ENCODE data around the gene C2orf42.
"Not testable (repeated sequence)": the region's sequence is repeated elsewhere in the genome, so short reads cannot be mapped to it uniquely, and the experiment has no call there.

C2orf42 gene

DNA sequence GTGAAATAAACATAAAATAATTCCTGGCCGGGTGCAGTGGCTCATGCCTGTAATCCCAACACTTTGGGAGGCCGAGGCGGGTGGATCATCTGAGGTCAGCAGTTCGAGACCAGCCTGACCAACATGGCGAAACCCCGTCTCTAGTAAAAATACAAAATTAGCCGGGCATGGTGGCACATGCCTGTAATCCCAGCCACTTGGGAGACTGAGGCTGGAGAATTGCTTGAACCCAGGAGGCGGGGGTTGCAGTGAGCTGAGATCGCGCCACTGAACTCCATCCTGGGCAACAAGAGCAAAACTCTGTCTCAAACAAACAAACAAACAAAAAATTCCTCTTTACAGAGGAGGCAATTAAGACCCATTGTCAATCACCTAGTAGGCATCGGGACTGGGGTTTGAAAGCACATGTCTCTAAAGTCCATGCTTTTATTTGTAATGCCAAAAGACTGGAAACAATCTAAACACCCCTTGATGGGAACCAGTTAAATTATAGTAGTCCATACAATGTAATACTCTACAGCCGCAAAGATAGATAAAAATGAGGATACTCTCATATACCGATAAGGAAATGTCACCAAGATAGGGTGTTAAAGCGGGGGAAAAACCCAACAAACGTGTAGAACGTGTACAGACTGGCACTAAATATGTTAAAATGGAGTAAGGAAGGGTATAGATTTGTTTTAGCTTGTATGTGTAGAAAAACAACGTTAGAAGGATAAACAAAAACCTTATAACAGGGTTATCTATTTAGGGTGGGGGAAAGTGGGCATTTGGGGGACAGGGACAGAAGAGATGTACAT, 59.3 kb downstream of the C2orf42 start:
- DNase-seq: not testable (repeated sequence)

DNA sequence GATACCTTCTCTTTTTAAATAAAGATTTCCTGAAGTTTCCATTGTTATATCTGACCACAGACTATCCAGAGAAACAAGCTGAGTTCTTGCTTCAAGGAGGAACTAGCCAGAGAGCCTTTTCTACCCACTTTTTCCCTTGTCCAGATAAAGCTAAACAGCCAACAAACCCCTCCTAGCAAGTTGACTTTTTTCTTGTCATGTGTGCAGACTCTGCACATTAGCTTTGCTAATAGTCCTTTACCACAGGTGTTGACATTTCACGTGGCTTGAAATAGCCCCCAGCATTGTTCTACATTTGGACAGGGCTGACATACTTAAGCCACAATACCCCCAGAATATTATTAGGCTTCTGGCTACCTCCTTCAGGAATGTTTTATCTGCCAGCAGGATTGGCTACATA, 62.8 kb downstream of the C2orf42 start:
- DNase-seq: no peak

DNA sequence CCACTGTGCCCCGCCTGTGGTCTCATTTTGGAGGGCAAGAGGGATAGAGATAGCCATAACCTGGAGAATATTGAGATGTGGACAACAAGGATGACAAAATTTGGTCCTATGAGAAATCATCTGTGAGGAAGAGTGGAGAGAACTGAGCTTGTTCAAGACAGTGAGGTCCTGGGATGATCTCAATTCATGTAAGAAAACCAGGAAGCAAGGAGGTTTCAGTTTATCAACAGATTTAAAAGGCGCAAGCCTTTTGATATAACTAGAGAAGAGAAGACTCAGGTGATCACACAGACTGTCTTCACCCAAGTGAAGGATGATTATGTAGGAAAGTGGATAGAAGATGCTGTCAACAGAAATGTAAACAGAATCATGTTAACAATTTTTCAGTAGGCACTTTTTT, 64.4 kb downstream of the C2orf42 start:
- peak; percentile 13 for DNase-seq

DNA sequence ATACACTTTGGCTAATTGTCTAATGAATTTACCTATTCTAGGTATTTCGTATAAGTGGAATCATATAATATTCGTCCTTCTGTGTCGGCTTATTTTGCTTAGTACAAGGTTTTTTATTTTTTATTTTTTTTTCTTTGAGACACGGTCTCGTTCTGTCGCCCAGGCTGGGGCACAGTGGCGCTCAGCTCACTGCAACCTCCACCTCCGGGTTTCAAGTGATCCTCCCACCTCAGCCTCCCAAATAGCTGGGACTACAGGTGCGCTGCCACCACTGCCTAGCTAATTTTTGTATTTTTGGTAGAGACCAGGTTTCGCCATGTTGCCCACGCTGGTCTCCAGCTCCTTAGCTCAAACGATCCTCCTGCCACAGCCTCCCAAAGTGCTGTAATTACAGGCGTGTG, 65.3 kb downstream of the C2orf42 start:
- no peak for DNase-seq

DNA sequence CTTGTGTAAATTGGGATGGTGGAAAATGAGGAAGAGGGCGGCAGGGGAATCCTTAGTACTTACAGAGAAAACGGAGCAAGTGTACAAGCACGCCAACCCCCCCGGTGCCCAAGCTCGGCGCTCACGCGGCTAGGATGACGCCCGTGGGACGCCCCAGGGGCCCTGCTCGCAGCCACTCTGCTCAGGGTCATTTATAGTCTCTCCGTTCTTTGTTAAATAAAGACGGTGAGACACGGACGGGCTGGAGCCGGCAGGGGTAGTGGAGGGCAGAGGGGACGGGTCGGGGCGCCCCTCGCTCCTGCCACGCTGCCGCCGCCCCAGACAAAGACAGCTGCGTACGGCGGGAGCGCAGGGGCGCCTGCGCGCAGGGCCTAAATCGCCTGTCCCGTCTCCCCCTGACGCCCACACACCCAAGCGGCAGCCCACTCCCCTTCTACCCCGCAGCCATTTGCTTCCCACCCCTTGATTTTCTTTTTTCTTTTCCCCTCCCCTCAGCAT, 65.8 kb downstream of the C2orf42 start:
- DNase-seq: peak; percentile 33

DNA sequence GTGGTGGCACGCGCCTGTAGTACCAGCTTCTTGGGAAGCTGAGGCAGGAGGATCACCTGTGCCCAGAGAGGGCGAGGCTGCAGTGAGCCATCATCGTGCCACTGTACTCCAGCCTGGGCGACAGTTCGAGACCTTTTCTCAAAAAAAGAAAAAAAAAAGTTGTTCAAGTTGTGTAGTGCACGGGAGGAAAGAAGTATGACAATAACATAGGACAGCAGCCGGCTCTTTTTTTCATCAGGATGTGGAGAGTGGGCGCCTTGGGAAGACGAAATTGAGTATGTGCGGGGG, 67.0 kb downstream of the C2orf42 start:
- DNase-seq: no peak

DNA sequence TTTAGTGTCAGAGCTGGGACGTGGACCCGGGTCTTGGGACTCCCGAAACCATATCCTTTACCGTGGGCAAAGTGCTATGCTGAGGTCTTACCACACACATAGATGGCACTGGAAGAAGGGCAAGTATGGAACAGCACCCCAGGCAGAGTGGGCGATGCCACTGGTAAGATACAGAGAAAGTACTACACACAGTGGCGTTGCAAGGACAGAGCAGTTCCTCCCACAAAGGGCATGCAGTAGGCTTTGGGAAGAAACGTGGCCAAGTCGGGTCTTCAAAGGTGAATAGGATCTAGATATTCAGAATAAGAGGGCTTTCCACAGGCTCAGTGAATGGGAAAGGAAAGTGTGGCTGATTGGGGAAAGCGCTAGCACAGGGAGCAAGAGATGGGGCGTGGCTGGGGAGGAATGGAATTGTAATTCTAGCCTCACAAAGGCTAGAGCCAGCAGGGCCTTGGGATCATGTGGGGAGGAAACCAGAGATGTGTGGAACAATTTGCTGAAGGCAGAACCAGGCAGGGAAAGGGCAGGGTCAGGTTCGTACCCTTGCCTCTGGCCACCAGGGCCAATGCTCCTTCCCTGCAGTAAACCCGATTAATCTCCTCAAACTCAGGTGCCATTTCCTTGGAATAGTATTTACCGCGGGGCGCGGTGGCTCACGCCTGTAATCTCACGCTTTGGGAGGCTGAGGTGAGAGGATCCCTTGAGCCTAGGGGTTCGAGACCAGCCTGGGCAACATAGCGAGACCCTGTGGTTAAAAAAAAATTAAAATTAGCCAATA, 67.6 kb downstream of the C2orf42 start:
- peak; percentile 49 for DNase-seq

DNA sequence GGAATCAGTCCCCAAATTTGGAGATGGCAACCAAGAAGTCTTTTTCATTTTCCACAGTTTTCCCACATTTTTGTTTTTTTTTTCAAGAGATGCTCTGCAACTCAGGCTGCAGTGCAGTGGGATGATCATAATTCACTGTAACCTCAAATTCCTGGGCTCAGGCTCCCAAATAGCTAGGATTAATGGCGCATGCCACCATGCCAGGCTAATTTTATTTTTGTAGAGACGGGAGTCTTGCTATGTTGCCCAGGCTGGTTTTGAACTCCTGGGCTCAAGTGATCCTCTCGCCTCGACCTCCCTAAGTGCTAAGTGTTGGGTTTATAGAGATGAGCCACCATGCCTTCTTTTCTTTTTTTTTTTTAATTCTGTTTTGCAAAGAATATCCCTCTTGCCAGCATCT, 68.3 kb downstream of the C2orf42 start:
- no peak for DNase-seq

DNA sequence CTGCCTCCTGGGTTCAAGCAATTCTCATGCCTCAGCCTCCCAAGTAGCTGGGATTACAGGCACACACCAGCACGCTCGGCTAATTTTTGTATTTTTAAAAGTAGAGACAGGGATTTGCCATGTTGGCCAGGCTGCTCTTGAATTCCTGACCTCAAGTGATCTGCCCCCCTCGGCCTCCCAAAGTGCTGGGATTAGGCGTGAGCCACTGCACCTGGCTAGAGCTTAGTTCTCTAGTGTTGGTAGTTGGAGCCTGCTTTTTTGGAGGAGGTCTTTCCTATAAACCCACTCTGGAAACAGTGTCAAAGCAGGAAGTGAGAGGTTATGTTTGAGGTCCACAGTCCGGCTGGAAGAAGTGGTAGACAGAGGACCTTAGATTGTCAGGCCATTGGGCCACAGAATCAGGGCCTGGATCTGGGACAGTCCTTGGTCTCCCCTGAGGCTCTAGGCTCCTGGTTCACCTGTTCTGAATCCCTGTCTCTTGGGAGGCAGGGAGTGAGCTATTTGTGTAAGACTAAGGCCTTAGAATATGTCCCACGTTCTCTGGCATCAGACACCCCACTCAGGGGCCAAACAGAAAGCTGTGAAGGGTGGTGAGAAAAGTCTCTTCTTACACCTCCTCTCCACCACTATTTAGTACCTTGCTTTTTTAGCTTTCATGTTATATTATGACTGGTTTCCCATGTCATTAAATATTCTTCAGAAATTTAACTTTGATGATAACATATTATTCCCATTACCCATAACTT, 69.0 kb downstream of the C2orf42 start:
- DNase-seq: no peak

DNA sequence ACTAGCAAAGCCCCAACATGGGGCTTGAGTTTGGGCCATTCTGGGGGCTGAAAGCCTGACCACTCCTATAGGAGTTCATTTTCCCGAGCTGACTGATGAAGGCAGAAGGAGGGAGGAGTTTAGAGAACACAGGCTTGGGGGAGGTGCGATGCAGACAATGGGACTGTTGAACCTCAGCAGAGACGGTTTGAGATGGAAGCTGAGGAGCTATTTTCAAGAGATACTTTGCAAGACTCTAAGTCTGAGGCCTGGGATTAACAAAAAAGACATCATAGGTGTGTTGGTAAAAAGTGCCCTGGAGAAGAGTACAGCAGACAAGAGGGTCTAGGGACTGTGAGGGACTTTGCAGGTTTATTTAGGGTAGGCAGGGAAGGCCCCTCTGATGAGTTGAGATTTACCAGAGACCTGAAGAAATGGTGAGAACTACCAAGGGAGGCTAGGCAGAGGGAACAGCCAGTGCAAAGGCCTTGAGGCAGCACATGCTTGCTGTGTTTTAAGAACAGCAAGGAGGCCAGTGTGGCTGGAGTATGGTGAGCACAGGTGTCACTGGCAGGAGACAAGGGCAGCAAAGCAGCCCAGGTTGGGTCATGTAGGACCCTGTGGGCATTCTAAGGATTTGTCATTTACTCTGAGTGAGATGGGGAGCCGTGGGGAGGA, 71.9 kb downstream of the C2orf42 start:
- DNase-seq: peak; percentile 74

DNA sequence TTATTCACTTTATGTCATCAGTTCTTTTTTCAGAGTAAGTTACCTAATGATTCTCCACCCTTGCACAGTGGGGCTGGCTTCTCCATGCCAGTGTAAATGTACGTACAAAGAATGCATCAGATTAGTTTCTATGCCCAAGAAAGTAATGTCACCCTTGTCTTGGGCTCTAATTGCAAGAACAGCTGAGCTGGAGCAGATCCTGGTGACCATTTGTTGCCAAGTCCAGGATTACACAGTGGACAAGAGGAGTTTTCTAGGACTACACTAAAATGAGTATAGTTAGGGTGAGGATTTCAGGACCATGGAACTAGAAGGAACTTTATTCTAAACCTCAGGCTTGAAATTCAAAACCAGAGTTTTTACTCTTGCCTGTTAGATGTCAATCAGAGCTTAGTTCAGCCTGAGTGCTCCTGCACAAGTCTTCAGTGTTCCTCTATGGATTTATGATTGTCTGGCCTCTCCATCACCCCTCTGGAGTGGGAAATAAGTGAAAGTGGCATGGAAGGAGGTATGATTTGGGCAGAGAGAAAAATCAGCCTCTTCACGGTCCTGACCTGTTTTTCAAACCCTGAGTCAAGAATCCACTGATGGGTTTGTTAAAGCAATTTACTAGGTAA, 73.8 kb downstream of the C2orf42 start:
- DNase-seq: no peak

DNA sequence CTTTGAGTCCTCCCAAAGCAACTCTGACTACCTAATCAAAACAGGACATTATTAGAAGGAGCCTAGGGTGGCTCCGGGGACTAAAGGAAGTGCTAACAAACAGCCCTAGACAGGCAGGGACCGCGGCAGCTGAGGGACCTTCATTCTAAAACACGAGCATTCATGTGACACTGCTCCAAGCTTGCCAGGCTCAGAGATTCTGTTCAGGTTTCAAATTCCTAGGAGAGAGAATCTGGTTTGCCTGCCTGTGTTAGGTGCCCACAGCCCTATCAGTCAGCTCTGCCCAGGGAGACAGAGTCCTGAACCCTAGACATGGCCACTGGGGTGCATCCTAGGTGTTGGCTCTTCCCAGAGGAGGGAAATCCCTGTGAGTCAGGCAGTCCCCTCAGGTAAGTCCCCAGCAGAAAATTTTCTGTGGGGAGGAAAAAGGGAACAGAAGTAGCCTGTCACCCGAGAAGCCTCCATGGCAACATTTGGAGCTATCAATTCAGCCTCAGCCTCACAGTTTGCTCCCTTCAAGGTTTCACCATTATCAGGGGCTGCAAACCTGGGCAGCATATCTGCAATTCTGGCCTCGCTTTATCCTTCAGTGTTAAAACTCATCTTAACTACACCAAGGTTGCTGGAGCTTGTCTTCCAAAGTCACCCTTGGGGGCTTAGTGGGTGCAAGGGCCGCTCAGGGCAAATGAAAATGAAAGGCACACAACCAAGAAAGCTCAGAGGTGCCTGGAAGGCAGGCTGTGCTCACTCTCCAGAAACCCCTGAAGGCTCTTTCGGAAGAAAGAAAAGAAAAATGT, 75.0 kb downstream of the C2orf42 start:
- DNase-seq: peak; percentile 45

DNA sequence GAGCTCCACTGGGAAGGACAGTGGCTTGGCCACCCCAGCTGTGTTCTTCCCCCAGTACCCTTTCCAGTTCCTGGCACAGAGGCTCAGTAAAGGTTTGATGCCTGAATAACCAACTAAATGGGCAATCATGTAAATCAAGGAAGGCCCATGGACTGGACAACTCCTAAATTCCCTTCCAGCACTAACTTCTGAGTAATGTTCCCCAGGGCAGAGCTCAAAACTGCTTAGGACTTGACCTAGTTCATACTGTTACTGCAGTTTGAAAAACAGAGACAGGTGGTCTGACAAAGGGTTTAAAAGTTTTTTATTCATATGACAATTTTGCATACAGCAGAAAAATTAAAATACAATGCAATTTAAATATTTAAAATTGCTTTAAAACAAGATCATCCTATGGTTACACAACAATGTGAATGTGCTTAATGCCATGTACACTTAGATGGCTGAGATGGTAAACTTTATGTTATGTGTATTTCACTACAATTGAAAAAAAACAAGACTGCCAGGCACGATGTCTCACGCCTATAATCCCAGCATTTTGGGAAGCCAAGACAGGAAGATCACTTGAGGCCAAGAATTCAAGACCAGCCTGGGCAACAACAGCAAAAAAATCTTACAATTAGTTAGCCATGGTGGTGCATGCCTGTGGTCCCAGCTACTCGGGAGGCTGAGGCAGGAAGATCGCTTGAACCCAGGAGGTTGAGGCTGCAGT, 77.3 kb downstream of the C2orf42 start:
- DNase-seq: no peak

DNA sequence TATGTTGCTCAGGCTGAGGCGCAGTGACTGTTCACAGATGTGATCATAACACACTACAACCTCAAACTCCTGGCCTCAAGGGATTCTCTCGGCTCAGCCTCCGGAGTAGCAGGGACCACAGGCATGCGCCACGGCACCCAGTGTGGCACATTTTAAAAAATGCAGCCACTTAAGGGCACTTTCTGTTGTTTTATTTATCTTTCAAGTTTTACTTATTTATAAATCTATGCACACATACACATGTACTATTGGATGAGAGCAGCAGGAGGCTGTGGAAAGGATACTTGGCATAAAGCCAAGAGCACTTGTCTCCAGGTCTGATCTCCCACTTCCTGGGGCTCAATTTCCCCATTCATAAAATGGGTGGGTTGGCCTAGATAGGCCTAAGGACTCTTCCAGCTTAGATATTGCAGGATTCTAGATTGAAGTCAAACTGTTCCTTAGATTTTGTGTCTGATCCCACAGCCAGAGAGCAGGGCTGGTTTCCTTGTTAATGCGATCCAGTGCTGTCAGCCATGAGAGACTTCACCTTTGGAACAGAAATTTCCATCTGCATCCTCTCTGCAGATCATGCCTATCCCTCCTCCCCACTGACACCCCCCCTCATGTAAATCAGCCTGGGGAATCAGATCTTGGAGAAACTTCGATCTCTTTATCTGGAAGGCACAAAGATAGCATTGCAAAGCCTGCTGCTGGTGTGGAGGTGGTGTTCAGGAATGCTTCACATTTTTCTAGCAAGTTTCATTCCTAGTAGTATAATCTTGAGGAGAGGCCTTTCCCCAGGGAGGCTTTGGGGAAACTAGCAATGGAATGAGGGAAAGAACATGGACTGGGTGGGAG, 78.8 kb downstream of the C2orf42 start:
- DNase-seq: peak; percentile 72

DNA sequence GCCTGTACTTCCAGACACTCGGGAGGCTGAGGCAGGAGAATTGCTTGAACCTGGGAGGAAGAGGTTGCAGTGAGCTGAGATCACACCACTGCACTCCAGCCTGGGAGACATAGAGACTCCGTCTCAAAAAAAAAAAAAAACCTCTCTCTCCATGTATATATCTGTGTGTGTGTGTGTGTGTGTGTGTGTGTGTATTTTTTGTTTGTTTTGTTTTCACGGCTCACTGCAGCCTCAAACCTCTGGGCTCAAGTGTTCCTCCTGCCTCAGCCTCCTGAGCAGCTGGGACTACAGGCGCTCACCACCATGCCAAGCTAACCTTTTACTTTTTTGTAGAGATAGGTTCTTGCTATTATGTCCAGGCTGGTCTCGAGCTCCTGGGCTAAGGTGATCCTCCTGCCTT, 80.4 kb downstream of the C2orf42 start:
- DNase-seq: peak; percentile 17

DNA sequence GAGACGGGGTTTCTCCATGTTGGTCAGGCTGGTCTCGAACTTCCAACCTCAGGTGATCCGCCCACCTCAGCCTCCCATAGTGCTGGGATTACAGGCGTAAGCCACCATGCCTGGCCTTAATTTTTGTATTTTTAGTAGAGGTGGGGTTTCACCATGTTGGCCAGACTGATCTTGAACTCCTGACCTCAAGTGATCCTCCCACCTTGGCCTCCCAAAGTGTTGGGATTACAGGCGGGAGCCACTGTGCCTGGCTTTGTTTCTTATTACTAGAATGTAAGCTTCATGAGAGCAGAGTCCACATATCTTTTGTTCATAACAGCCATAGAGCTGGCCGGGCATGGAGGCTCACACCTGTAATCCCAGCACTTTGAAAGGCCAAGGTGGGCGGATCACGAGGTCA, 84.7 kb downstream of the C2orf42 start:
- DNase-seq: not testable (repeated sequence)

DNA sequence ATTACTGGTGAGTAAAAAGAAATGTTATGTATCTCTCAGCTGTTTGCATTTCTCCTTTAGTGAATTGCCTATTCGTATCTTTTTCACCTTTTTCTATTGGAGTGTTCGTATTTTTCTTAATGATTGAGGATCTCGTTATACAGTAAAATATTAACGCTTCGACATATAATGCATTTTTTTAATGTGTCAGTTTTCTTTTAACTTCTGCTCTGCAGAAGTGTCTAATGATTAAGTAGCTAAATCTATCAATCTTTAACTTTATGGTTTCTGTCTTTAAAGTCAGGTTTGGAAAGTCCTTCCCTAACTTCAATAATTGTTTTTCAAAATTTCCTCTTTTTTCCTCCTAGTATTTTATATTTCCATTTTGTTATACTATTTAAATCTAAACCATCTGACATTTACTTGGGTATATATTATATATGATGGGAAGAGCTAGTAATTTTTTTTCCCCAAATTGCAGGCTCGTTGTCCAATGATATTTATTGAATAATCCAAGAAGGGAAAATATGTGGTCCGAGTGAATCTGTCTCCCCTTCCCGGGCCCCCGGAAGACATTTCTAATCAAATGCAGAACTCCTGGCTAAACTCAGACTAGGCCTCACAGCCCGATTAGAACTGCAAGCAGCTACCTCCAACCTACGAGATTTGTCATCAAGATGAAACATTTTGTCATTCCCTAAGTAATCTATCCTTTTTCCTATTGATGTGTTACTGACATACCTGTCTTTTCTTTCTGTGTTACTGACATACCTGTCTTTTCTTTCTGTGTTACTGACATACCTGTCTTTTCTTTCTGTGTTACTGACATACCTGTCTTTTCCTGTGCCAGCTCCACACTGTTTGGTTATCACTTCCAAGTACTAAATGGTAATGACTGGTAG, 86.3 kb downstream of the C2orf42 start:
- peak; percentile 59 for DNase-seq

DNA sequence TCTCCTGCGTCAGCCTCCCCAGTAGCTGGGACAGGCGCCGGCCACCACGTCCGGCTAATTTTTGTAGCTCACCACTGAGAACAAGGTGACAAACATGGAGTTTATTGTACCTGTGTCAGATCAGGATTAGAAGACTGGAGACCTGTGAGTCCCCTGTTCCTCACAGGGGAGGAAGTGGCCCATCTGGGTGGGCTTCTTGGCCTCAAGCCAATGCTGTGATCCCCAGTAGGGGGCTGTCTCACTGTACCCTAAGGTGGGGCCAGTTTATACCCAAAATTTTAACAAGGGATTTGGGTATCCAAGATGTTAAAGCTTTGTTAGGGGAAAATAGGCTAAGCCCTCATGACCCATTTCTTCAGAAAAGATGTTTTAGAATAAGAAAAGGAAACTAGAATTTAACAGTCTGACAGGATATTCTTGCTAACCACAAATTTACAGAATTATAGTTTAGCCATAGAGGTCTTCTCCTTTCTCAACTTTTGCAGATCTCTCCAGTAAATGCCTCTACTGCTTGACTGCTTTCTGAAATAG, 87.2 kb downstream of the C2orf42 start:
- no peak for DNase-seq

All from NCI-H510A treated with DMSO at 0.1 percent for 48 hours (cell line).